GM12872 (cell line): Measurements from ENCODE around the gene C1QL2.

Experiments used
- CTCF ChIP-seq: IDR thresholded peaks from 3 replicates; pipeline ENCODE4 v1.5.1; 2011; ENCODE audit warnings: low read depth, mild to moderate bottlenecking, low read length, moderate library complexity; ENCODE audit not compliant: insufficient read depth

The C1QL2 gene

GRCh38 chr2:119170504-119170903 is 12.0 kb upstream of the C1QL2 start:
- no peak for TF ChIP-seq CTCF

GRCh38 chr2:119169717-119170116 is 11.2 kb upstream of the C1QL2 start:
- no peak for TF ChIP-seq CTCF

- TF ChIP-seq CTCF, result no peak
These were observed 1.9 kb upstream of the C1QL2 start for GRCh38 chr2:119160361-119160990.

GRCh38 chr2:119157850-119158511 is 570 bp downstream of the C1QL2 start:
- TF ChIP-seq CTCF, result no peak

- TF ChIP-seq CTCF, result no peak
These were observed 1.4 kb downstream of the C1QL2 start for GRCh38 chr2:119156891-119157773.

GRCh38 chr2:119156105-119156890 is 2.3 kb downstream of the C1QL2 start:
- no peak for TF ChIP-seq CTCF
